CD4-positive, alpha-beta T cell (primary cell): ENCODE data around the gene ERC2. TPM values are rescaled to one million over a fixed set of nuclear protein-coding genes. Genes with fewer than 3 reads are reported as not detected.

Experiments used
- ATAC-seq: fragments of 200-7000 bp; cut with Tn5 transposase; one replicate; pipeline ENCODE4 v1.10.0; 2022; ENCODE audit warnings: mild to moderate bottlenecking; ENCODE audit not compliant: poor library complexity
- CTCF ChIA-PET: fragments of 350-600 bp; sonication (Branson Sonifier 250); formaldehyde crosslinking; loops from one replicate; lab custom pipeline; 2021; ENCODE audit warnings: antibody characterized with exemption, inconsistent platforms; lab: Charles Lee
- POLR2A ChIA-PET: fragments of 350-600 bp; sonication (Branson Sonifier 250); formaldehyde crosslinking; loops from one replicate; lab custom pipeline; 2021; ENCODE audit warnings: antibody characterized with exemption, inconsistent platforms; lab: Charles Lee
- DNase-seq, 14 experiments: peaks; one replicate each; pipeline ENCODE4 v3.0.0-alpha.2; 2013 to 2020; ENCODE audit warnings: mixed read lengths in 2 of 14
- H3K27ac ChIP-seq, 2 donors: one replicate each; pipeline versions ENCODE4 v1.5.1 to v1.7.0; 2013; ENCODE audit warnings: low read length in 2 of 2, low read depth in 1 of 2, mild to moderate bottlenecking in 1 of 2
- H3K27me3 ChIP-seq, 2 experiments: 1 replicate in 1 of 2; 2 replicates in 1 of 2; pipeline versions ENCODE4 v1.6.1 to v1.7.0; 2013; ENCODE audit warnings: low read length in 2 of 2, control low read depth in 1 of 2, mild to moderate bottlenecking in 1 of 2, moderate library complexity in 1 of 2; ENCODE audit not compliant: insufficient read depth in 2 of 2, control insufficient read depth in 1 of 2
- H3K36me3 ChIP-seq: one replicate; pipeline ENCODE4 v1.6.1; 2013; ENCODE audit warnings: low read length, control low read depth; ENCODE audit not compliant: insufficient read depth
- H3K4me1 ChIP-seq: one replicate; pipeline ENCODE4 v1.6.1; 2013; ENCODE audit warnings: low read length, control low read depth; ENCODE audit not compliant: insufficient read depth
- H3K4me3 ChIP-seq: one replicate; pipeline ENCODE4 v1.5.1; 2013; ENCODE audit warnings: mild to moderate bottlenecking, low read length, moderate library complexity
- H3K9me3 ChIP-seq, 2 experiments: 1 replicate in 1 of 2; 2 replicates in 1 of 2; pipeline versions ENCODE4 v1.6.1 to v1.7.0; 2013; ENCODE audit warnings: low read length in 2 of 2, mild to moderate bottlenecking in 2 of 2, control low read depth in 1 of 2, moderate library complexity in 1 of 2; ENCODE audit not compliant: control insufficient read depth in 1 of 2, insufficient read depth in 1 of 2
- H3K27ac Mint-ChIP-seq: one replicate; pipeline ENCODE4 v1.8.0; 2020; ENCODE audit warnings: mixed read lengths
- H3K27me3 Mint-ChIP-seq: one replicate; pipeline ENCODE4 v1.8.0; 2021; ENCODE audit warnings: mixed read lengths
- H3K36me3 Mint-ChIP-seq: one replicate; pipeline ENCODE4 v1.8.0; 2021; ENCODE audit warnings: low read depth, mixed read lengths
- H3K4me1 Mint-ChIP-seq: one replicate; pipeline ENCODE4 v1.8.0; 2021; ENCODE audit warnings: low read depth, mixed read lengths
- H3K4me3 Mint-ChIP-seq: one replicate; pipeline ENCODE4 v1.8.0; 2020; ENCODE audit warnings: mild to moderate bottlenecking, mixed read lengths
- H3K9me3 Mint-ChIP-seq: one replicate; pipeline ENCODE4 v1.8.0; 2020; ENCODE audit warnings: mixed read lengths
- CTCF ChIP-seq: fragments of 200-600 bp; IDR thresholded peaks from one replicate; pipeline ENCODE4 v1.8.0; 2022; ENCODE audit warnings: antibody characterized with exemption, mild to moderate bottlenecking
- intact Hi-C, 2 experiments: fragments of 100-400 bp; cut with DNase I in 1 of 2; cut with micrococcal nuclease in 1 of 2; formaldehyde crosslinking; loops; one replicate each; pipeline versions ENCODE4 v1.15.1 to v1.9.0; 2023 to 2025; cut with DNase I, micrococcal nuclease
- total RNA-seq, 174 experiments: library from RNA in 2 of 174; stranded (reverse) in 2 of 174; gene quantifications; one replicate each; pipeline ENCODE4 v1.2.3 and lab custom pipeline; 2021 to 2026

ERC2 gene
- total RNA-seq, 2 experiments from 2014 or later, result not detected

GRCh38 chr3:55690177-55690576 lies 778.1 kb downstream of the ERC2 start:
- Mint-ChIP-seq H3K27ac (no peak overlapping the region), H3K4me3 (no peak overlapping the region), H3K9me3 (no peaks in the 10 kb centered on the region), H3K4me1 (no peaks in the 10 kb centered on the region), H3K36me3 (no peaks in the 10 kb centered on the region), H3K27me3 (no peaks in the 10 kb centered on the region)
- no peak for TF ChIP-seq CTCF
- Histone ChIP-seq H3K27ac (no peak overlapping the region), H3K9me3 (peaks cover 0 to 4% of the 10 kb centered on the region in 2 experiments), H3K27me3 (no peaks in the 10 kb centered on the region), H3K36me3 (no peaks in the 10 kb centered on the region), H3K4me1 (no peaks in the 10 kb centered on the region), H3K4me3 (no peak overlapping the region)
- ChIA-PET POLR2A (no interaction called here), CTCF (no interaction called here)
- no peak for DNase-seq
- intact Hi-C loops, result no loop called here
- no peak for ATAC-seq

- no peak overlapping the region for H3K4me3 ChIP-seq
- ChIA-PET CTCF (no interaction called here), POLR2A (no interaction called here)
- Mint-ChIP-seq H3K4me3 (no peak overlapping the region), H3K36me3 (no peaks in the 10 kb centered on the region), H3K9me3 (no peaks in the 10 kb centered on the region), H3K27me3 (no peaks in the 10 kb centered on the region), H3K27ac (no peak overlapping the region), H3K4me1 (no peaks in the 10 kb centered on the region)
- no peak overlapping the region for H3K27ac ChIP-seq
- no peaks in the 10 kb centered on the region for H3K36me3 ChIP-seq
- no peaks in the 10 kb centered on the region for H3K4me1 ChIP-seq
- DNase-seq, result no peak
- no peaks in the 10 kb centered on the region for H3K27me3 ChIP-seq
- intact Hi-C loops, result no loop called here
- peaks cover 0 to 4% of the 10 kb centered on the region in 2 experiments for H3K9me3 ChIP-seq
- TF ChIP-seq CTCF, result no peak
- no peak for ATAC-seq
Observed at GRCh38 chr3:55688154-55688553, 780.1 kb downstream of the ERC2 start.

- DNase-seq (no peak), ATAC-seq (no peak)
- Histone ChIP-seq H3K27ac (no peak overlapping the region), H3K4me3 (no peak overlapping the region), H3K36me3 (no peaks in the 10 kb centered on the region), H3K9me3 (peaks cover 0 to 4% of the 10 kb centered on the region in 2 experiments), H3K4me1 (no peaks in the 10 kb centered on the region), H3K27me3 (no peaks in the 10 kb centered on the region)
- CTCF ChIA-PET, result interaction anchor here (0.6 kb wide), 1 partner anchor 98 kb away, joined by 3 read pairs; no protein-coding TSS in a partner anchor
- Mint-ChIP-seq H3K27me3 (no peaks in the 10 kb centered on the region), H3K9me3 (no peaks in the 10 kb centered on the region), H3K27ac (no peak overlapping the region), H3K36me3 (no peaks in the 10 kb centered on the region), H3K4me1 (no peaks in the 10 kb centered on the region), H3K4me3 (no peak overlapping the region)
- intact Hi-C loops, result no loop called here
- TF ChIP-seq CTCF, result no peak
- POLR2A ChIA-PET, result no interaction called here
Observed at GRCh38 chr3:55687526-55687925, 780.7 kb downstream of the ERC2 start.
